HepG2 (cell line): ENCODE measurements around the gene ENSA. TPM values are rescaled to one million over a fixed set of nuclear protein-coding genes. Genes with fewer than 3 reads are reported as not detected.

Source experiments
- AFF4 ChIP-seq: sonication (generic); formaldehyde crosslinking; IDR thresholded peaks from 2 replicates; pipeline ENCODE4 v1.4.0; 2020; ENCODE audit warnings: missing genetic modification reagents
- ARID5B ChIP-seq: IDR thresholded peaks from 2 replicates; pipeline ENCODE4 v1.4.0; 2020; ENCODE audit warnings: mild to moderate bottlenecking, missing genetic modification reagents
- BRD4 ChIP-seq: sonication (generic); formaldehyde crosslinking; IDR thresholded peaks from 2 replicates; pipeline ENCODE4 v1.4.0; 2020; ENCODE audit warnings: missing genetic modification reagents
- FOSL1 ChIP-seq: sonication (generic); formaldehyde crosslinking; IDR thresholded peaks from 2 replicates; pipeline ENCODE4 v1.9.0; 2021; ENCODE audit warnings: missing genetic modification reagents, borderline replicate concordance
- JARID2 ChIP-seq: sonication (generic); formaldehyde crosslinking; IDR thresholded peaks from 2 replicates; pipeline ENCODE4 v1.8.1; 2023; ENCODE audit warnings: missing genetic modification reagents, inconsistent platforms; ENCODE audit not compliant: insufficient replicate concordance
- MZF1 ChIP-seq: sonication (generic); formaldehyde crosslinking; IDR thresholded peaks from 2 replicates; pipeline ENCODE4 v1.8.1; 2023; ENCODE audit warnings: mild to moderate bottlenecking, missing genetic modification reagents, borderline replicate concordance
- POGK ChIP-seq: sonication (generic); formaldehyde crosslinking; conservative IDR thresholded peaks from 2 replicates; pipeline ENCODE4 v1.8.0; 2022; ENCODE audit warnings: mild to moderate bottlenecking, moderate library complexity, missing genetic modification reagents
- SMARCC2 ChIP-seq: fragments of 450-650 bp; IDR thresholded peaks from 2 replicates; pipeline ENCODE4 v1.6.1; 2017; ENCODE audit warnings: antibody characterized with exemption, mild to moderate bottlenecking
- SRSF1 ChIP-seq: fragments of 200-400 bp; formaldehyde crosslinking; optimal IDR thresholded peaks from 2 replicates; pipeline ENCODE3; 2017; ENCODE audit warnings: mild to moderate bottlenecking, low read depth, low read length, moderate library complexity
- TRIM24 ChIP-seq: sonication (generic); formaldehyde crosslinking; IDR thresholded peaks from 2 replicates; pipeline ENCODE4 v1.8.0; 2022; ENCODE audit warnings: mild to moderate bottlenecking, missing genetic modification reagents
- USF2 ChIP-seq, 2 experiments: sonication (generic) in 1 of 2; formaldehyde crosslinking in 1 of 2; IDR thresholded peaks; 2 replicates each; pipeline versions ENCODE4 v1.5.1 to v1.6.1; 2011 to 2020; ENCODE audit warnings: borderline replicate concordance in 1 of 2, low read depth in 1 of 2, low read length in 1 of 2, mild to moderate bottlenecking in 1 of 2, missing genetic modification reagents in 1 of 2, moderate library complexity in 1 of 2
- ZNF530 ChIP-seq: sonication (generic); formaldehyde crosslinking; IDR thresholded peaks from 2 replicates; pipeline ENCODE4 v1.5.0; 2020; ENCODE audit warnings: low read depth, mild to moderate bottlenecking, missing genetic modification reagents
- polyA plus RNA-seq, 8 experiments: library from polyadenylated mRNA; depleted of rRNA in 3 of 8; stranded (reverse) in 7 of 8; unstranded in 1 of 8; fragments of >200 nt; fragmentation: Illumina TruSeq in 4 of 8; extraction: Trizol in 4 of 8; gene quantifications; 2 replicates each; pipeline versions ENCODE4 v1.2.1 to v1.2.3, GENCODE V29; 2011 to 2016; ENCODE audit warnings: low read depth in 4 of 8, missing spikeins in 1 of 8, mixed read lengths in 1 of 8; ENCODE audit not compliant: insufficient read depth in 1 of 8
- total RNA-seq, 5 experiments: library from RNA; depleted of rRNA; stranded (reverse); fragments of >200 nt; fragmentation: Illumina TruSeq; extraction: Trizol; gene quantifications; 2 replicates each; pipeline ENCODE4 v1.2.3, GENCODE V29; 2016; ENCODE audit warnings: low read depth in 1 of 5
- TF ChIP-seq, protein P1 (sequence below): fragments of 450-650 bp; IDR thresholded peaks from 2 replicates; pipeline ENCODE4 v1.6.1; 2016

Gene ENSA
- total and polyA plus RNA-seq, 2 of the 13 experiments (the other 11 are each of a cell fraction or from before 2014, with no cell fraction given), result 54.5 to 111 TPM

GRCh38 chr1:150629115-150629928 is at the start of gene ENSA (continued):
- TF ChIP-seq POGK (CRISPR knock-in tag) (0 out of 2 replicates have a peak, but pooled peaks have one; percentile 58), ARID5B (no peak), AFF4 (CRISPR knock-in tag) (no peak), MZF1 (CRISPR knock-in tag) (no peak), TRIM24 (CRISPR knock-in tag) (no peak), SMARCC2 (no peak), SRSF1 (no peak), ZNF530 (CRISPR knock-in tag) (no peak), BRD4 (peak; percentile 45; the same call in 1 of the 2 replicates), FOSL1 (CRISPR knock-in tag) (no peak), USF2 (IDR thresholded peaks at IDR 0.05; ENCODE audit: low read depth, low read length) (no peak), USF2 (CRISPR knock-in tag; IDR thresholded peaks at IDR 0.05; ENCODE audit: borderline replicate concordance) (no peak), JARID2 (CRISPR knock-in tag) (no peak)
- TF ChIP-seq, protein P1, sequence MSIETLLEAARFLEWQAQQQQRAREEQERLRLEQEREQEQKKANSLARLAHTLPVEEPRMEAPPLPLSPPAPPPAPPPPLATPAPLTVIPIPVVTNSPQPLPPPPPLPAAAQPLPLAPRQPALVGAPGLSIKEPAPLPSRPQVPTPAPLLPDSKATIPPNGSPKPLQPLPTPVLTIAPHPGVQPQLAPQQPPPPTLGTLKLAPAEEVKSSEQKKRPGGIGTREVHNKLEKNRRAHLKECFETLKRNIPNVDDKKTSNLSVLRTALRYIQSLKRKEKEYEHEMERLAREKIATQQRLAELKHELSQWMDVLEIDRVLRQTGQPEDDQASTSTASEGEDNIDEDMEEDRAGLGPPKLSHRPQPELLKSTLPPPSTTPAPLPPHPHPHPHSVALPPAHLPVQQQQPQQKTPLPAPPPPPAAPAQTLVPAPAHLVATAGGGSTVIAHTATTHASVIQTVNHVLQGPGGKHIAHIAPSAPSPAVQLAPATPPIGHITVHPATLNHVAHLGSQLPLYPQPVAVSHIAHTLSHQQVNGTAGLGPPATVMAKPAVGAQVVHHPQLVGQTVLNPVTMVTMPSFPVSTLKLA, result peak; percentile 33; the same call in 1 of the 2 replicates
